HG02885 (cell line): Measurements from ENCODE around the gene ACBD6.
"Not testable (repeated sequence)": the region's sequence is repeated elsewhere in the genome, so short reads cannot be mapped to it uniquely, and the experiment has no call there.

ENCODE experiments used
- ATAC-seq: cut with Tn5 transposase; IDR thresholded peaks from one replicate; pipeline ENCODE4 v1.9.1; 2021; ENCODE audit warnings: mild to moderate bottlenecking; ENCODE audit not compliant: unreplicated experiment, poor library complexity

Gene ACBD6, protein sequence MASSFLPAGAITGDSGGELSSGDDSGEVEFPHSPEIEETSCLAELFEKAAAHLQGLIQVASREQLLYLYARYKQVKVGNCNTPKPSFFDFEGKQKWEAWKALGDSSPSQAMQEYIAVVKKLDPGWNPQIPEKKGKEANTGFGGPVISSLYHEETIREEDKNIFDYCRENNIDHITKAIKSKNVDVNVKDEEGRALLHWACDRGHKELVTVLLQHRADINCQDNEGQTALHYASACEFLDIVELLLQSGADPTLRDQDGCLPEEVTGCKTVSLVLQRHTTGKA

DNA sequence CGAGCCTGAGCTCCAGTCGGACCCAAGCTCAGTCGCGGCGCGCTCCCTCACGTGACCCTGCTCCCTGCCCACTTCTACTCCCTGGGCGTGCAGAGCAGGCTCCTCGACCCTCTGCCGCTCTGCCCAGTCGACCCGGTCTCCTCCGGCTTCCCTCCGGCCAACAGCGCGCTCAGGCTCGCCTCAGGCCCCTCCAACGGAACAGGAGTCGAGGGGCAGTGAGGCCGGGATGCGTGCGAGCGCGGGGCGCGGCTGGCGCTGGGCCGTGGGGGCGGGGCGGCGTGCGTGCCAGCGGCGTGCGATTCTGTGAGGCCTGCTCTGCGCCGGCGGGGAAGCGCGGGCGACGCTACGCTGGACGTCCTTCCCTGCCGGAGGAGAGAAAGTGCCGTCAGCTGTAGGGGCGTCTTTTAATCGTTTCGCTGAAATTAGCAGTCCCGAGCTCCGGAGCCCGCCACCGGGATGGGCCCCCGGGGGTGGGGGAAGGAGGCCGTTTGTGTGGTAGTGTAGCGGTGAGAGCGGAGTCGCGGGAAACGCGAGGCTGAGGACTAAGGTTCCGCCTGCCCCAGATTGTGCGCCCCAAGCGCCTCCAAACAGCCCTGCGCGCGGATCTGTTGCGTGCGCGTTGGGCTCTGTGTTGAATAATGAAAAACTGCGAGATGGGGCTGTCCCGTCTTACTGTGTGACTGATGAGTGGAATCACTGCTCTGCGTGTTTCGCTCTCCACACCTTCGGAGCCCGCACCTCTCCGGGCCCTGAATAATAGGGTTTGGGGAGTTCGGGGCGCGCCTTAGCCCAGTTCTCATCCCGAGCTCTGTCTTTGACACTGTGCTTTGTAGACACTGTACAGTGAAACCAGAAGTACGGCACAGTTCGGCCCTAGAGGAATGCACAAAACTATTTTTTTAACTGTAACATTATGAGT lies at the start of gene ACBD6:
ACBD6 (minus strand) TSS at position 217 of the 919 bp plus-strand sequence. CDS start 311 bp downstream, outside the sequence.
- ATAC-seq: peak; percentile 82

DNA sequence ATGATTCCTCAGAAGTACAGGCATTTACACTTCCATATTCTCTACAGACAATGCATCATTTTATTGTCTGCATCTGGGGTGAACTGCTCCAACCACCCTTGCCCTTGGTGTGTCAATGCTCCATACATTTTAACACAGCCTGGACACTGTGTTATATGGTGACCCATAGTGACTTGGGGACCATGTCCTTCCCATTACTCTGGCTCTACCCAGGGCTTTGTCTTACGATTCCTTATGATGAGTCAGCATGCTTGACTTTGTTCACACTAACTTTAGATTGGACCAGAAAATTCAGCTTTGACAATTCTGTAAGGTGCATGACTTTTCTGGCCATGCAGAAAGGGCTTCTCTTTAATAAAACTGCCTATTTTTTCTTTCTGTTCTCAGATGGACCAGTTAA lies 49.6 kb upstream of the ACBD6 start:
- no peak for ATAC-seq

DNA sequence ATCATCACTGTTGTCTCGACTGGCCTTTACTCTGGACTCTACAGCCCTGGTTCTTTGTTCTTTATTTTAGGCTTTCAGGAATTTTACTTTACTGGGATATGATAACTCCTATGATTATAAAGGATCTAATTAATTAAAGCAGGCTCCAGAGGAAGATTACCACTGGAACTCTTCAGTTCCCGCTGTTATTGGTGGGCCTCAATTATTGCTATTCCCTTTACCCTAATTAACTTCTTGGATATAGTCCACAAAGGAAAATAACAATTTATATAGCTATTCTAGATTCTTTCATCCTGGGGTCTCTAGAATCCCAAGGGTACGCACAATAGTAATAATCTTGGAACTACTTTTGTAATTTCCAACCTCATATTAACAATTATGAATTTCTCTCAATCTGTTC lies 47.9 kb upstream of the ACBD6 start:
- ATAC-seq: no peak

DNA sequence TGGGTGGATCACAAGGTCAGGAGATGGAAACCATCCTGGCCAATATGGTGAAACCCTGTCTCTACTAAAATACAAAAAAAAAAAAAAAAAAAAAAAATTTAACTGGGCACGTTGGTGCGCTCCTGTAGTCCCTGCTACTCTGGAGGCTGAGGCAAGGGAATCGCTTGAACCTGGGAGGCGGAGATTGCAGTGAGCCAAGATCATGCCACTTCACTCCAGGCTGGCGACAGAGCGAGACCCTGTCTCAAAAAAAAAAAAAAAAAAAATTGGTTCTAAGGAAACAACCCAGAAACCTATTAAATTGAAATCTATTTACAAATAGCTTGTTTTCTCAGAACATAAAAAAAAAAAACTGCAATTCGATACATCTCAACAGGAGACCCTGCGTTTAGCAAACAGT lies 47.4 kb upstream of the ACBD6 start:
- not testable (repeated sequence) for ATAC-seq

DNA sequence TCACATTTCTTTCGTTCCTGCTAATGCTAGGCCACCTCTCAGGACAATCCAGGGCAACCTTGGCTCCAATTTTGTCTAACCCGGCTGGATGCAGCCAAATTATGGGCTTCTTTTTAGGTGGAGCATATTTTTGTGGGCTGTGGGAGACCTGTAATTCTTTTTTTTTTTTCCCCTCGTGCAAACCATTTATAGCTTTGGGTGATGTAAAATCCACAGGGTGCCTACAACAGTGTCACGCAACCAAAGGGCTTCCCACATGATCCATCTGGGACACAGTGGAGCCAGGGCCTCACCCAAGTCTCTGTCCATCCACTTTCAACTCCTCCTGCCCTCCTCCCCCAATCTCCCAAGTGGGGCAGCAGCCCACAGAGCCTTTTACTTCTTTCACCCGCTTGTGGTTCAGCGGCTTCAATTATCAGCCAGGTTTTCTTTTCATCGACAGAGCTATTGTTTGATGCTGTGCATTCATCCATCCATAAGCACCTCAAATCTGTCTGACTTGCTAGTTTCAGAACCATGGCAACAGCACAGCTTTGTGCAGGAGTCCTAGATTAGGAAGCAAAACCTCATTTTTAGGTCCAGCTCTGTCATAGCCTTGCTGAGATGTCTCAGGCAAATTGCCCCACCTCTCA lies 46.4 kb upstream of the ACBD6 start:
- ATAC-seq: no peak

DNA sequence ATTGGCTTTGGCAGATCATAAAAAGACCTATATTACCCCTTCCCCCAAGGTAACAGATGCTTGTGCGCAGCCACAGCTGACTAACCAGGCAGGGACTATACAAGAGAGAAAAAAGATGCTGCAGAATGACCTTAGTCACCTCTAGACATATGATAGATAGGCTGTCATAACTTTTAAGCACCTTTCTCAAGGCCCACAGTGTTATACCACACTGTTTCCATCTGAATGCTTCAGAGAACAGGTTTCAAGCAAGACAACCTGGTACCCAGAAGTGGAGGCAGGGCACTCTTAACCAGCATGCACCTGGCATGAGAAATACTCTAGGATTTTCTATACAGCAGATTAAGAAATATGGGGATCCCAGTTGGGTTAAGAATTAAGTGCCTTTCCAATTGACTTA lies 43.6 kb upstream of the ACBD6 start:
- no peak for ATAC-seq

DNA sequence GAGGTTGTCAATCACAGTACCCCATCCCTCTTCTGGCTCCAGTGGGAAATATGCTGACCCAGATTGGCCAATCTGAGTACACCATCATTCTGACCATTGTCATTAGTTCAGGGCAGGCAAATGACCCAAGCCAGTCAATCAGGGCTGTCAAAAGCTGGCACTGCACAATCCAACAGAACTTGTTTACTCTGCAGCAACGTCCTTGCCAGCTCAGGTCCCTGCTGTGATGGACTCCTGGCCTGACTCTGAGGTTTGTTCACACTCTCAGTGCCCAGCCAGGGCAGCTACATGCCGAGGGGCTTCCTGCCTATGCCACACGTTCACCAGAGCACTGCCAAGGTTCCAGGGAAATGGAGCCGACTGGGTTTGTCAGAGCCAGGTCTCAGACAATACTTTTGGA lies 41.7 kb upstream of the ACBD6 start:
- ATAC-seq: no peak

DNA sequence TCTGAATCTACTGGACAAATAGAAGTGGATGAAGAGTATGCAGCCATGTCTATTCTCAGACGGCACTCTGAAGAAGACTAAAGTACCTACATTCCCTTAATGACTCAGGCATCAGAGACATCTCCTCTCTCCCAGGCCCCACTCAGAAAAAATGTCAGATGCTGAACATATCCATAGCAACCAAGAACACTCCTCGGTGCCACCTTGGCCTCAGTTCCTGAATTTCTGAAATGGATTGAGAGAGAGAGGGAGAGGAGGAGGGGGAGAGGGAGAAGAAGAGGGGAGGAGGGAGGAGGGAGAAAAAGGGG lies 40.4 kb upstream of the ACBD6 start:
- ATAC-seq: no peak

DNA sequence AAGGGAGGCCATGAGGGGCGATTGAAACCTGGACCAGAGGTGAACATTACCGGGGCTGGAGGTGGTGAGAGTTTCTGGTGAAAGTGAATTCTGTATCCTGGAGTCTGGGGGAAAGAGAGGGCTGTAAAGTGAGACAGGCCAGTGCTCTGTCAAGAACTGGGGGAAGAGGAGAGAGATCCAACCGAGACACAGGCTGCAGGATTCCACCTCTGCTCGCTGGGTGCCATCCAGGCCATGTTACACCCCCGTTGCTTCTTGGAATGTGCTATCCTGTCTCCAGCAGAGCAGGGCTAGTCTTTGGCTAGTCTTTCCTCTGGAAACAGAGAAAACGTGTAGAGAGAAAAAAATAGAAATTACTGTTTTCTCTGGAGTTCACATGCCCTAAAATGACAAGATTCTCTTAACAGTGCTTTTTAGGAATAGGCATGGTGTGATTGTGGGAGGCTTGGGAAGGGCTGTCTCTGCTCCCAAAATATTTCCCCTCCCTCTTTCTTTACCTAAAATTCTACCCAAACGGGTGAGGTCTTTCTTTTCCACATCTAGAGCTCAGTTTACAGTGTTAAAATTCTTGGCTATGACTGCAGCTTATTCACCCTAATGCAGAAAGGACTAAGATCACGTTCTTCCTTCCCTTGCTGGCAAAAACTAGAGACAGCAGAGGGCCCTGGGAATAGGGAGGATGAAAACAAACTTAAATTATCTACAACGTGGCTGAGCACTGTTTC lies 39.9 kb upstream of the ACBD6 start:
- ATAC-seq: no peak

DNA sequence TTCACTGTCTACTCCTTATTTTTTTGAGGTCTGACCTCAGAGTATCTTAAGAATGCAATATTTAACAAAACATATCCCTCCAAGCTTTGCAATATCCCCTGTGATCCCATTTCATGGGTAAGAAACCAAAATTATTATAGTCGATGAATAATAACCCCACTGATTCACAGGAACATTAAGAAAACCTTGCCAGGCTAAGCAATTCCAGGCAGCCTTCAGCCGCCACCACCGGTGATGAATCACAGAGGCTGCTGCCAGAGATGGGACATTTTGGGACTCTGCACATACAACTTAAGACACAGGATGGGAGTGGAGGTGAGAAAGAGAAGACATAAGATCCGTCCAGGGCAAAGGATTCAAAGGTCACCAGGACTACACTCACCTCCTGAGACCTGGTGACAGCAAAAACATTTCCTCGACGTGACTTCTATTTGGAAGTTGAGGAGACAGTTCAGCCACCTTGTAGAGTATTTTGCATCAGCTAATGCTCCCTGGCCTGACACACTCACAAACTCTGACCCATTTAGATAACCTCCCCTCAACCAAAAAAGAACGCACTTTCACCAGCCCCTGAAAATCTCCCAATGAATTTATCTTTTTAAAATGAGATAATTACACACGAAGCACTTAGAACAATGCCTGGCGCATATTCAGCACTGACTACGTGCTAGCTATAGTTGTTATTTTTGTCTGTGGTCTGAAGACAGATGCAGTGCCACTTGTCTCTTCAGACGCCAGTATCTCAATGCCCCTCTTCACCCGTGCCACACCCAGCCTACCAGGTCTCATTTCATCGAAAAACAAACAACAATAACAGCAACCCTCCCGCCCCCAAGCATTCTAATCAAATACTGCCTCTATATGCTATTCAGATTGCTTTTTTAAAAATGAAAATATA lies 38.6 kb upstream of the ACBD6 start:
- ATAC-seq: no peak

DNA sequence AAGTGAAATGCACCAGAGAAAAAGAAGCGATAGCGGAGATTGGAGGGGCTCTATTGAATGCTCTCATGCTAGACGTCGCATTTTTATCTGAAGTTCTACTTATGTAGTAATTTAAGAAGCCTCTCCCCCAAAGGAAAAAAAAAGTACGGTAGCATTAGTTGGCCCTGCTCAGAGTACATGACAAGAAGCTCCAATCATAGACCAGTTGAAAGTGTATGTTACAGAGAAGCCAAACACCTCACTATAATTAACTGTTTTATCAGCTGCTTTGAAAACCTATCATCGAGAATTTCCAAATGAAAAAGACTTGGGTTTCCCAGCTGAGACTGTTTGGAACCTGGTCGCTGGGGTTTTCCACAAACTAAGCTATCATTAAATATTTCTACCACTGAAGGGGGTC lies 36.8 kb upstream of the ACBD6 start:
- no peak for ATAC-seq

DNA sequence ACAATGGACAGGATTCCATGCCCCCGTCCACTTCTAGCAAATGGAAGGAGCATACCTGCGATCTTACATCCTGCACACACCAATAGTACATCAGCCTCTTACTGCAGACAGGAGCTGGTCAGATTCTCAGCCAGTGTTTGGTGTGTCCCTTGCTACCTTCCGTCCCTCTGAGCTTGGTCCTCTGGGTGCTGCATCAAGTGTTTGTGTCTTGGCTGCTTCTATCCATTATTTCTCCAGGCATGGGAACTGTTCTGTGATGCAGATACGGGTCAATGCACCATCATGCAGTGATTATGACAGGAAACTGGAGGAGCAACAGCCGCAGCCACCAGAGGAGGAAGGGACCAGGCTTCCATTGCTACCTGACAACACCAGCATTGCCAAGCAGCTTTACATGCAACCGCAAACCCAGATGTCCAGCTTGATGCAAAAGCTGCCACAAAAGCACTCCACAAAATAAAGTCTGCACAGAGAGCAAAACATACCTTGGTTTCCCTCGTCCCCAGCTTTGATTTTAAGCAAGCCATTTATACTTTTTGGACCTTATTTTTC lies 34.5 kb upstream of the ACBD6 start:
- no peak for ATAC-seq

DNA sequence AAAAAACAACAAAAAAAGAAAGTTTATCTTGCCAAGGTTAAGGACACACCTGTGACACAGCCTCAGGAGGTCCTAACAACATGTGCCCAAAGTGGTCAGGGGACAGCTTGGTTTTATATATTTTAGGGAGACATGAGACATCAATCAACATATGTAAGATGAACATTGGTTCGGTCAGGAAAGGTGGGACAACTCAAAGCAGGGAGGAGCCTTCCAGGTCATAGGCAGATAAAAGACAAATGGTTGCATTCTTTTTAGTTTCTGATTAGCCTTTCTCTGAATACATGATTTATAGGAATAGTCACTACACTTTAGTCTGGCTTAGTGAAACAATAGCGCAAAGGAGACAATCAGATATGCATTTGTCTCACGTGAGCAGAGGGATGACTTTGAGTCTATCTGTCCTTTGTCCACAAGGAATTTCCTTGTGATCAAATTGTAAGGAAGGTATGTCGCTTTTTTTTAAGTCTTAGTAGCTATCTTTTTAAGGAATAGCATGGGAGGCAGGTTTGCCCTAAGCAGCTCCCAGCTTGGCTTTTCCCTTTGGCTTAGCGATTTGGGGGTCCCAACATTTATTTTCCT lies 33.1 kb upstream of the ACBD6 start:
- no peak for ATAC-seq

DNA sequence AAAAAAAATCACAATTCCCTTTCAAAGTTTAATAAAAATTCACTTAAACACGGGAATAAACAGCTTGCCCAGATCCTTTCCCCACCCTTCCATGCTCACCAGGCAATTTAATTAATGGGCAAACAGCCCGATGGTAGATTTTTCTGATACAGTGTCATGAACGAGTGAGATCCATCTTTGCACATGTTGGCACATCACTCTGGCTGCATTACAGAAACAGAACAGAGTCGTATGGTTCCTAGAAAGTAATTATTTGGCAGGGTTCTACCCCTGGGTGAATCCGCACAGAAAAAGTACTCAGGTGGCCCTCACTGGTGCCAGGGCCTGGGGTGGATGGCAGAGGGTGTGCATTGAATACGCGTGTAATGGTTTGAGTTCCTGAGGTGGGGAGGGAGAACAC lies 31.8 kb upstream of the ACBD6 start:
- ATAC-seq: no peak

DNA sequence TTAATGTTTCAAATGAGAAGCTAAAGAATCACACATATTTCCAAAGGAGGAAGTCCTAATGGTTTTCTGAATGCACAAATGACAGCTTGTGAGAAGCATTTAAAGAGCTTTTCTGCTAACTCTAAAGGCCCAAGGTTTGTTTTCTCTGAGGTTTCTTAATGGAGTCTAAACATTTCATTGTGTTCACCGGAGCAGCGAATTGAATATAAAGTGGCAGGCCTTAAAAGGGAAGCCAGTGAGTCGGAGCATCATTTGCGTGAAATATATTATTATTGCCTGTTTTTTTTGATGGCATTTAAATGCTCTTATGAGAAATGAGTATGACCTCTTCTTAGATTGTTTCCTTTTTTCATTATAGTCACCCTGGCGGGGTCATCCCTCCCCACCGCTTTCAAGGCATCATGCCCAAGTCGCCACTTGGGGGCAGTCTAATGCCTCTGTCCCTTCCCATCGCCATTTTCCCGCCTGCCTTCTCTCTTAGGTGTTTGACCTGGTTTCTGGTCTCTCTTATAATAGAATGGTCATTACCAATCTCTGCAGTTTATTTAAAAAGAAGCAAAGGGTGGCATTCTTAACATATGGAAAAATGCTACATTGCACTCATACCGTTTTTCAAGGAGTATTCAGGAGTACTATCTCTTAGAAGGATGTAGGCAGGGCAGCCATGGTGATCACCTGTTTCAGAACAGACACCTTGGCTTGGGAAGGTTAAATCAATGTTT lies 31.1 kb upstream of the ACBD6 start:
- peak; percentile 83 for ATAC-seq

DNA sequence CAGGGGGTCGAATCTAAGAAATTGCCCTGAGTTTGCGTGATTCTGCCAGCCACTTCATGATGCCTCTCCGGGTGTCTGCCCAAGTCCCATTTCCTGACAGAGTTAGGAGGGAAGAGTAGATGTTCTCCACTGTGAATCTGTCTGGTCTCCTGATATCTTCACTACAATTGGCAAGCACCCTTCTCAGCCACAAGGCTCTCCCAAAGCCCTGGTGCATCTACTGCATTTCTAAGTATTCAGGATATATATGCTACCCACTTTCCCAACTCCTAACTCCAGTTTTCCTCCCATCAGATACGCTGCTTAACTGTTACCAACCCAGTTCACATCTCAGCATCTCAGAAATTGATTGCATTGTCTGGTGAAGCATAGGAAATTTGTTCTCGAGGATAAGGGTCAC lies 30.5 kb upstream of the ACBD6 start:
- no peak for ATAC-seq

DNA sequence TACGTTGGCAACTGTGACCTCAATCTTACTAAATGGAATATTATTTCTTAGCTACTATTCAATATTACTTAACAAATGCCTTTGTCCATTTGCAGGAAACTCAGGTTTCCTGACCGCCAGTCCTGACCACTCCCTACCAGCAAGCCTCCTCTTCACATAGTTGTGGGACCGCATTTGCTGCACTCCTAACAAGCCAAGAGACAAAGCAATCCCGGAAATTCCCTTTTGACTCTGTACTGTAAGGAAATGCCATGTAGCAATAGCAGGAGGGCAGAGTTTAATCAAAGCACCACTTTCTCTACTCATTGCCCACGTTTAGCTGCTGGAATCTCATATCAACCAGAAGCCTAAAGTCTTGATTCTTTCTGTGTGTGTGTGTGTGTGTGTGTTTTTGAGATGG lies 28.1 kb upstream of the ACBD6 start:
- ATAC-seq: no peak

DNA sequence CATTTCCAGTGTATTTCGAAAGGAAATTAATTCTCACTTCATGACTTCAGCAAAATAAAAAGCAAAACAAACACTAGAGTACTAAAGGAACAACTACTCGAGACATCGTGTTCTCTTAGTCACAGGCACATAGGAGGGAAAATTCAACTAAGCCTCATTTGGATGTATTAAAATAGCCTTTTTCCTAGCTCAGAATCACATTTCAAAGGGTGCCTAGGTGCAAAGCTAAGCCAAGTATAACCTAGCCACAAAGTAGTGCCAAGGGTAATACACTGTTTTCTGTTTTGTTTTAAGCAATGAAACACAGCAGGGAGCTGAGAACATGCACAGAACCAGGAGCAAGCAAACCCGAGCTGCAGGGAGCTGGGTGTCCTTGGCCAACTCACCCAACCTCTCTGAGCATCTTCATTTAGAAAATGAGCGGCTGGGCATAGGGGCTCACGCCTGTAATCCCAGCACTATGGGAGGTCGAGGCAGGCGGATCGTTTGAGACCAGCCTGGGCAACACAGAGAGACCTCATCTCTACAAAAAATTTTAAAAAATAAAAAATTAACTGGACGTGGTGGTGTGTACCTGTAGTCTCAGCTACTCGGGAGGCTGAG lies 26.6 kb upstream of the ACBD6 start:
- ATAC-seq: no peak
